Spinal cord (tissue), 10 donors: ENCODE data around the gene PLAC9. TPM values are rescaled to one million over a fixed set of nuclear protein-coding genes. Genes with fewer than 3 reads are reported as not detected.

Experiments
- DNase-seq, 6 donors: peaks; one replicate each; pipeline versions ENCODE4 v3.0.0 to v3.0.0-alpha.2; 2013 to 2015; ENCODE audit warnings: low spot score in 6 of 6, low read depth in 4 of 6
- H3K27ac ChIP-seq: one replicate; pipeline ENCODE4 v1.5.1; 2013; ENCODE audit warnings: low read depth, low read length, control low read depth
- H3K27me3 ChIP-seq: one replicate; pipeline ENCODE4 v1.6.1; 2013; ENCODE audit warnings: low read length; ENCODE audit not compliant: control insufficient read depth, insufficient read depth
- H3K36me3 ChIP-seq: one replicate; pipeline ENCODE4 v1.6.1; 2013; ENCODE audit warnings: low read length; ENCODE audit not compliant: control insufficient read depth, insufficient read depth
- H3K4me1 ChIP-seq: one replicate; pipeline ENCODE4 v1.6.1; 2013; ENCODE audit warnings: low read length; ENCODE audit not compliant: control insufficient read depth, insufficient read depth
- H3K4me3 ChIP-seq: one replicate; pipeline ENCODE4 v1.5.1; 2013; ENCODE audit warnings: low read depth, low read length, control low read depth
- H3K9me3 ChIP-seq: one replicate; pipeline ENCODE4 v1.6.1; 2013; ENCODE audit warnings: low read length; ENCODE audit not compliant: control insufficient read depth, insufficient read depth
- WGBS: methylation state at CpG from one replicate; pipeline ENCODE4 v1.1.5; 2013; ENCODE audit warnings: missing lambda C conversion rate; ENCODE audit not compliant: insufficient coverage; 5-methylcytosine and 5-hydroxymethylcytosine counted together
- polyA plus RNA-seq, 2 donors: library from polyadenylated mRNA; unstranded; fragments of 120-200 nt; gene quantifications; one replicate each; pipeline ENCODE4 v1.2.1, GENCODE V29; 2013; ENCODE audit not compliant: insufficient read length in 2 of 2
- total RNA-seq, 2 donors: library from RNA; depleted of rRNA in 1 of 2; stranded (reverse); fragments of 120-200 nt in 1 of 2; fragments of >200 nt in 1 of 2; gene quantifications; one replicate each; pipeline versions ENCODE4 v1.2.3 to v1.2.4, GENCODE V29; 2013 to 2014
- donor health status: healthy.

PLAC9 gene
- total and polyA plus RNA-seq, 4 donors: 7.6 to 81.7 (median 28.5) TPM

GRCh38 chr10:80158126-80158525 is 25.6 kb downstream of the PLAC9 start:
- Histone ChIP-seq H3K27me3 (no peaks in the 10 kb centered on the region), H3K36me3 (peaks cover 6% of the 10 kb centered on the region), H3K4me1 (peaks cover 23% of the 10 kb centered on the region), H3K9me3 (no peaks in the 10 kb centered on the region), H3K27ac (peak overlapping the region; percentile 67), H3K4me3 (no peak overlapping the region)
- DNase-seq: no peak
- 92% methylated on average over 2 of the region's 5 CpGs for WGBS

GRCh38 chr10:80158598-80159127 is 26.1 kb downstream of the PLAC9 start:
- Histone ChIP-seq H3K9me3 (no peaks in the 10 kb centered on the region), H3K4me3 (no peak overlapping the region), H3K27ac (peak overlapping the region; percentile 78), H3K36me3 (peaks cover 6% of the 10 kb centered on the region), H3K27me3 (no peaks in the 10 kb centered on the region), H3K4me1 (peaks cover 23% of the 10 kb centered on the region)
- WGBS: 66% methylated on average over 12 of the region's 14 CpGs
- DNase-seq: peak in 2 of 6 donors; percentile 59 to 81

GRCh38 chr10:80159166-80159873 is 26.8 kb downstream of the PLAC9 start:
- no peaks in the 10 kb centered on the region for H3K9me3 ChIP-seq
- WGBS: 89% methylated on average over 8 of the region's 9 CpGs

GRCh38 chr10:80160361-80161320 is 28.1 kb downstream of the PLAC9 start:
- DNase-seq: no peak
- H3K27ac ChIP-seq: no peak overlapping the region
- WGBS: 89% methylated on average over 17 of the region's 17 CpGs
- no peaks in the 10 kb centered on the region for H3K27me3 ChIP-seq
- peaks cover 17% of the 10 kb centered on the region for H3K4me1 ChIP-seq
- H3K9me3 ChIP-seq: no peaks in the 10 kb centered on the region
- peaks cover 6% of the 10 kb centered on the region for H3K36me3 ChIP-seq
- H3K4me3 ChIP-seq: no peak overlapping the region

More at GRCh38 chr10:80159166-80159873, 26.8 kb downstream of the PLAC9 start:
- H3K27ac ChIP-seq: peak overlapping the region; percentile 78
- DNase-seq: no peak
- no peak overlapping the region for H3K4me3 ChIP-seq
- peaks cover 26% of the 10 kb centered on the region for H3K4me1 ChIP-seq
- no peaks in the 10 kb centered on the region for H3K27me3 ChIP-seq
- H3K36me3 ChIP-seq: peaks cover 6% of the 10 kb centered on the region

- no peaks in the 10 kb centered on the region for H3K9me3 ChIP-seq
- peaks cover 16% of the 10 kb centered on the region for H3K4me1 ChIP-seq
- no peaks in the 10 kb centered on the region for H3K27me3 ChIP-seq
- WGBS: 60% methylated on average over 17 of the region's 21 CpGs
- H3K36me3 ChIP-seq: peaks cover 6% of the 10 kb centered on the region
- H3K4me3 ChIP-seq: no peak overlapping the region
- H3K27ac ChIP-seq: no peak overlapping the region
- peak in 2 of 6 donors; percentile 23 to 26 for DNase-seq
These were observed 29.0 kb downstream of the PLAC9 start for GRCh38 chr10:80161321-80162083.

- WGBS: 50% methylated on average over 6 of the region's 8 CpGs
- peak in 2 of 6 donors; percentile 31 to 64 for DNase-seq
- H3K36me3 ChIP-seq: no peaks in the 10 kb centered on the region
These were observed 31.3 kb downstream of the PLAC9 start for GRCh38 chr10:80163741-80164341.

GRCh38 chr10:80164596-80164995 is 32.1 kb downstream of the PLAC9 start:
- 88% methylated on average over 5 of the region's 7 CpGs for WGBS
- H3K27me3 ChIP-seq: no peaks in the 10 kb centered on the region
- H3K4me1 ChIP-seq: peaks cover 16% of the 10 kb centered on the region

More at GRCh38 chr10:80163741-80164341, 31.3 kb downstream of the PLAC9 start:
- Histone ChIP-seq H3K27me3 (no peaks in the 10 kb centered on the region), H3K4me1 (peaks cover 18% of the 10 kb centered on the region), H3K9me3 (no peaks in the 10 kb centered on the region), H3K27ac (no peak overlapping the region), H3K4me3 (no peak overlapping the region)

GRCh38 chr10:80165173-80165572 is 32.6 kb downstream of the PLAC9 start:
- H3K4me1 ChIP-seq: peaks cover 16% of the 10 kb centered on the region
- no peak overlapping the region for H3K4me3 ChIP-seq
- H3K27ac ChIP-seq: no peak overlapping the region
- H3K27me3 ChIP-seq: no peaks in the 10 kb centered on the region
- H3K36me3 ChIP-seq: no peaks in the 10 kb centered on the region
- WGBS: 80% methylated on average over 6 of the region's 7 CpGs
- no peaks in the 10 kb centered on the region for H3K9me3 ChIP-seq
- no peak for DNase-seq

More at GRCh38 chr10:80164596-80164995, 32.1 kb downstream of the PLAC9 start:
- no peak overlapping the region for H3K27ac ChIP-seq
- no peak overlapping the region for H3K4me3 ChIP-seq
- H3K9me3 ChIP-seq: no peaks in the 10 kb centered on the region
- no peaks in the 10 kb centered on the region for H3K36me3 ChIP-seq
- DNase-seq: no peak
